ENCODE data around the gene PDGFA.
"Not testable (repeated sequence)": the region's sequence is repeated elsewhere in the genome, so short reads cannot be mapped to it uniquely, and the experiment has no call there.

PDGFA gene

GRCh38 chr7:557558-557881, 37.9 kb upstream of the PDGFA start:
- no peak for DNase-seq (ENCODE audit: low read depth)
- in situ Hi-C loops (cut with HindIII; ENCODE audit: low sequenced_read_pairs), result no loop called here
- no peak for TF ChIP-seq CTCF (IDR thresholded peaks at IDR 0.05; ENCODE audit: low read depth, low read length, missing control alignments)
- H3K4me3 ChIP-seq (ENCODE audit: low read depth, low read length), result no peak overlapping the region

GRCh38 chr7:556837-557557, 37.4 kb upstream of the PDGFA start:
- in situ Hi-C loops (cut with HindIII; ENCODE audit: low sequenced_read_pairs), result no loop called here
- no peak overlapping the region for H3K4me3 ChIP-seq (ENCODE audit: low read depth, low read length)
- DNase-seq (ENCODE audit: low read depth), result no peak
- no peak for TF ChIP-seq CTCF (IDR thresholded peaks at IDR 0.05; ENCODE audit: low read depth, low read length, missing control alignments)

GRCh38 chr7:556291-556826, 36.7 kb upstream of the PDGFA start:
- no peak for TF ChIP-seq CTCF (IDR thresholded peaks at IDR 0.05; ENCODE audit: low read depth, low read length, missing control alignments)

GRCh38 chr7:555551-556160, 36.0 kb upstream of the PDGFA start:
- TF ChIP-seq CTCF (IDR thresholded peaks at IDR 0.05; ENCODE audit: low read depth, low read length, missing control alignments), result no peak
- no peak for DNase-seq (ENCODE audit: low read depth)
- in situ Hi-C loops (cut with HindIII; ENCODE audit: low sequenced_read_pairs), result no loop called here
- H3K4me3 ChIP-seq (ENCODE audit: low read depth, low read length), result no peak overlapping the region

More at GRCh38 chr7:556291-556826, 36.7 kb upstream of the PDGFA start:
- no peak for DNase-seq (ENCODE audit: low read depth)
- H3K4me3 ChIP-seq (ENCODE audit: low read depth, low read length), result no peak overlapping the region
- in situ Hi-C loops (cut with HindIII; ENCODE audit: low sequenced_read_pairs), result no loop called here

- TF ChIP-seq CTCF (IDR thresholded peaks at IDR 0.05; ENCODE audit: low read depth, low read length, missing control alignments), result no peak
- in situ Hi-C loops (cut with HindIII; ENCODE audit: low sequenced_read_pairs), result no loop called here
- DNase-seq (ENCODE audit: low read depth), result no peak
- H3K4me3 ChIP-seq (ENCODE audit: low read depth, low read length), result no peak overlapping the region
These were observed 34.0 kb upstream of the PDGFA start for GRCh38 chr7:553636-554111.

GRCh38 chr7:552868-553635, 33.4 kb upstream of the PDGFA start:
- in situ Hi-C loops (cut with HindIII; ENCODE audit: low sequenced_read_pairs), result no loop called here
- no peak for TF ChIP-seq CTCF (IDR thresholded peaks at IDR 0.05; ENCODE audit: low read depth, low read length, missing control alignments)
- H3K4me3 ChIP-seq (ENCODE audit: low read depth, low read length), result no peak overlapping the region
- DNase-seq (ENCODE audit: low read depth), result no peak

GRCh38 chr7:552151-552867, 32.7 kb upstream of the PDGFA start:
- DNase-seq (ENCODE audit: low read depth); in situ Hi-C loops (cut with HindIII; ENCODE audit: low sequenced_read_pairs); H3K4me3 ChIP-seq (ENCODE audit: low read depth, low read length): not testable (repeated sequence)

GRCh38 chr7:551615-551970, 31.9 kb upstream of the PDGFA start:
- H3K4me3 ChIP-seq (ENCODE audit: low read depth, low read length); DNase-seq (ENCODE audit: low read depth); in situ Hi-C loops (cut with HindIII; ENCODE audit: low sequenced_read_pairs): not testable (repeated sequence)
